GM12872 (cell line): ENCODE results near the gene AJM1.

ENCODE experiments used
- TF ChIP-seq, protein P1 (sequence below): IDR thresholded peaks from 3 replicates; pipeline ENCODE4 v1.5.1; 2011; ENCODE audit warnings: low read depth, mild to moderate bottlenecking, low read length, moderate library complexity; ENCODE audit not compliant: insufficient read depth

The AJM1 gene

DNA sequence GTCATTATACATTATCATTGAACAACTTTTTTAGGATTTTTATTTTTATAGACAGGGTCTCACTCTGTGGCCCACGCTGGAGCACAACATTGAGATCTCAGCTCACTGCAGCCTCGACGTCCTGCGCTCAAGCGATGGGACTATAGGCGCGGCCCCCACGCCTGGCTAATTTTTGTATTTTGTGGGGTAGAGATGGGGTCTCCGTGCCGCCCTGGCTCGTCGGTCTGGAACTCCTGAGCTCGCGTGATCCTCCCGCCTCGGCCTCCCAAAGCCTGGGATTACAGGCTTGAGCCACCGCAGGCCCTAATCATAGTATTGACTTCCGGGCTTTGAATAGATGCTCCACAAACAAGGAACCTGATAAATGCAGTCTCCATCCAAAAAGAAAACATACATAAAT is 25.2 kb downstream of the AJM1 start:
- TF ChIP-seq, protein P1, sequence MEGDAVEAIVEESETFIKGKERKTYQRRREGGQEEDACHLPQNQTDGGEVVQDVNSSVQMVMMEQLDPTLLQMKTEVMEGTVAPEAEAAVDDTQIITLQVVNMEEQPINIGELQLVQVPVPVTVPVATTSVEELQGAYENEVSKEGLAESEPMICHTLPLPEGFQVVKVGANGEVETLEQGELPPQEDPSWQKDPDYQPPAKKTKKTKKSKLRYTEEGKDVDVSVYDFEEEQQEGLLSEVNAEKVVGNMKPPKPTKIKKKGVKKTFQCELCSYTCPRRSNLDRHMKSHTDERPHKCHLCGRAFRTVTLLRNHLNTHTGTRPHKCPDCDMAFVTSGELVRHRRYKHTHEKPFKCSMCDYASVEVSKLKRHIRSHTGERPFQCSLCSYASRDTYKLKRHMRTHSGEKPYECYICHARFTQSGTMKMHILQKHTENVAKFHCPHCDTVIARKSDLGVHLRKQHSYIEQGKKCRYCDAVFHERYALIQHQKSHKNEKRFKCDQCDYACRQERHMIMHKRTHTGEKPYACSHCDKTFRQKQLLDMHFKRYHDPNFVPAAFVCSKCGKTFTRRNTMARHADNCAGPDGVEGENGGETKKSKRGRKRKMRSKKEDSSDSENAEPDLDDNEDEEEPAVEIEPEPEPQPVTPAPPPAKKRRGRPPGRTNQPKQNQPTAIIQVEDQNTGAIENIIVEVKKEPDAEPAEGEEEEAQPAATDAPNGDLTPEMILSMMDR, result no peak

DNA sequence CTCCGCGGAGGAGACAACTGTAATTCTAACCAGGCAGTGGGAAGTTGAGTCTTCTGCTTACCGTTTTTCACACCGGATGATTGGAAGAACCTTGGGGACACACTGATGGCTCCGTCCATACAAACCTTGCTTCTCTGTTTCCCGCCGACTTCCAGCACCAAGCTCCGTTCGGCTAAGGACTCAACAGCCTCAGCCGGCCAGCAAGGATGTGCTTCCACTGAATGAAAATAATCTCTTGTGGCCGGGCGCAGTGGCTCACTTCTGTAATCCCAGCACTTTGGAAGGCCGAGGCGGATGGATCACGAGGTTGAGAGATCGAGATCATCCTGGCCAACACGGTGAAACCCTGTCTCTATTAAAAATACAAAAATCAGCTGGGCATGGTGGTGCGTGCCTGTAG is 25.6 kb downstream of the AJM1 start:
- TF ChIP-seq, protein P1, result no peak

DNA sequence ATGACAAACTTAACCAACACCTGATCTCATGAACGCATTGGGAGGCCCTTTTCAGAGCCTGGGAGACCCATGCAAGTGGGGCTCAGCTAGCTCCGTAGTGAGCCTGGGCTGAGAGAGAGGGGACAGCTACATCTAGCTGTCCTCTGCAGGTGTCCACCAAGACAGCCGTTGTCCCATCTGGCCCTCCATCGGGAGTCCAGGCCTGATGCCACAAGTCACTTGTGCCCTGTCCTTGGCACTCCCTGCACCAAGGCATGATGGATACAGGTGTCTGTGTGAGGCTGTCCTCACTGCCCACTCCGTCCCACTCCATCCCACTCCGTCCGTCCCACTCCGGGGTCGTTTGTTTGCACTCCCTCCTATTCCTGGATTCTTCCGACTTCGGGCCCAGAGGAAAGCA is 26.4 kb downstream of the AJM1 start:
- TF ChIP-seq, protein P1, result no peak

DNA sequence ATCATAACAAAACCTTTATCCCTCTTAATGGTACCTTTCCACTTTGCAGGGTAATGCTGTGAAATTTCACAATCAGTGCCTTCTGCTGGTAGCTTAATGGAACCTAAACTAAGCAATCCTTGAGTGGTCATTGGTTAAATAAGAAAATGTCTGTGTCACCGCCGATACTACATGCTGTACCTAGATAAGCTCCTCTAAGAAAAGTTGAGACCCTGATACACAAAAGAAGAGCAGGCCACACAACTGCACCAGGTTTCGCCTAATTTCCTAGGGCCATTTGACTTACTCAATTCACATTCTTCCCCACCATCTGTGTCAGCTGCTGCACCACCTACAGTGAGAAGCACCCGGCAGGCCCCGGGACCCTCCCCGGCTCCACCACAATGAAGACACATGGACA is 32.9 kb downstream of the AJM1 start:
- TF ChIP-seq, protein P1, result no peak

DNA sequence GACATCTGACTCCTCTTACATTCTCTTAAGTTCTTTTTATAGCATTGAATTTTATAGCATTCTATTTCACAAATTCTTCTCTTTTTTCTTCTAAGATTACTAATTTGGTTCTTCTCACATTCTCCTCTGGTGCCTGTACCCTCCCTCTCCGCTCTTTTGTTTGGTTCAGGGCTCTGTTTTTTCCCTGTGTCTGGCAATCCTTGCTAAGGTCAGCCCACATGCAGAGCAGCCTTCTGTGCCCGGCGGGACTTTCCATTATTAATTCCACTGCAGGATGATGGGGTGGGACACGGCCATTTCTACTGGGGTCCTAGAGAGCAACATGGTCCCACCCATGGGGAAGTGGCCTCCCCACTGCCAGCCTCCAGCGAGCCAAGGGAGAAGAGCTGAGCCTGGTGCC is 34.2 kb downstream of the AJM1 start:
- TF ChIP-seq, protein P1, result no peak

DNA sequence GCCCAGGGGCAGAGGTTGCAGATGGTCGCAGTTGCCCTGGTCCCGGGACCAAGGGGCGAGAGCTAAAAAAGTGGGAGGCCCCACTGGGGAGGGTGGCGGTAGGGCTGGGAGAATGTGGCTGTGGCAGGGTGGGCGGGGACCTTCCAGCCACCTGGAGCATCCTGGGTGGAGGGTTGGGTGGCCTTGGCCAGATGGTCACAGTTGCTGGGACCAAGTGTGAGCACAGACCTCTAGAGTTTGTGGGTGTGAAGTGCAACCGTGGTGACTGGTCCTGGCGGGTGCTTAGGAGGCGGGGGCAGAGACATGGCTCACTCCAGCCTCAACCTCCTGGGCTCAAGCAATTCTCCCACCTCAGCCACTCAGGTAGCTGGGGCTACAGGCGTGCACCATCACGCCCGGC is 38.4 kb downstream of the AJM1 start:
- TF ChIP-seq, protein P1, result peak; percentile 10; the same call in 1 of the 3 replicates

DNA sequence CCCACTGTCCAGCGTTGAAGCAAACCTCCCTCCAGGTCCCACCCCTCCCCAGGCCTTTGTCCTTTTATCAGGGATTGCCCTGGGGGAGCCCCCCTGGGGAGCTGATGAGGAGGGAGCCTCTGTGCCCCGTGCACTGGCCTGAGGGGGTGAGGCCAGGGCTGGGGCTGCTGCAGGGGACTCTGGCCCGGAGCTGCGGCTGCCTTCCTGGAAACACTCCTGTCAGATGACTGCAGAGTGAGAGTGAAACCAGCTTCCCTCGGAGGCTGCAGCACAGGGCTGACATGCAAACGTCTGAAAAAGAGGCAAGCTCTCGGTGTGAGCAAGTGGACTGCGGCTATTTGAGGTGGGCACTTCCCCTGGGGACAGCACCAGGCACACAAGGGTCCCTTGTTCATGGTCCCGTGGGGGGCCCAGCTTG is 39.4 kb downstream of the AJM1 start:
- TF ChIP-seq, protein P1, result no peak
